ENCODE measurements around the gene SMYD1. TPM values are rescaled to one million over a fixed set of nuclear protein-coding genes. Genes with fewer than 3 reads are reported as not detected.

The SMYD1 gene
- total RNA-seq, 1 experiment from 2014 or later: not detected

- ChIA-PET CTCF (no interaction called here), POLR2A (no interaction called here), RAD21 (ENCODE audit: low non-redundant PET in 1 of 2, low total read pairs in 2 of 2, uncharacterized antibody in 2 of 2, unreplicated experiment in 2 of 2) (no interaction called here)
- ATAC-seq (no peak), DNase-seq (ENCODE audit: low read depth, low spot score) (no peak)
- H3K9me2 ChIP-seq (ENCODE audit: insufficient read depth): no peaks in the 10 kb centered on the region
- TF ChIP-seq EGR1 (IDR thresholded peaks at IDR 0.05; ENCODE audit: low read depth) (no peak), RAD21 (IDR thresholded peaks at IDR 0.05; ENCODE audit: low read depth) (no peak), EZH2phosphoT487 (IDR thresholded peaks at IDR 0.05; ENCODE audit: borderline replicate concordance) (no peak), SRF (IDR thresholded peaks at IDR 0.05; ENCODE audit: low read depth) (no peak), YY1 (IDR thresholded peaks at IDR 0.05; ENCODE audit: extremely low read depth, insufficient replicate concordance, low read depth, low read length) (no peak), FOSL1 (IDR thresholded peaks at IDR 0.05; ENCODE audit: low read depth) (no peak), SIN3A (IDR thresholded peaks at IDR 0.05; ENCODE audit: low read depth) (no peak), ZNF274 (IDR thresholded peaks at IDR 0.05; ENCODE audit: low read depth, low read length) (no peak), EZH2 (IDR thresholded peaks at IDR 0.05) (no peak), TCF7L2 (IDR thresholded peaks at IDR 0.05; ENCODE audit: borderline replicate concordance, extremely low read depth, insufficient read depth, insufficient read length) (no peak), CBX3 (IDR thresholded peaks at IDR 0.05; ENCODE audit: low read depth) (no peak), JUND (IDR thresholded peaks at IDR 0.05) (no peak), ZFX (IDR thresholded peaks at IDR 0.05) (no peak), POLR2AphosphoS5 (IDR thresholded peaks at IDR 0.05; ENCODE audit: low read depth, low read length) (no peak)
- TF ChIP-seq, protein P1, sequence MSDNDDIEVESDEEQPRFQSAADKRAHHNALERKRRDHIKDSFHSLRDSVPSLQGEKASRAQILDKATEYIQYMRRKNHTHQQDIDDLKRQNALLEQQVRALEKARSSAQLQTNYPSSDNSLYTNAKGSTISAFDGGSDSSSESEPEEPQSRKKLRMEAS (IDR thresholded peaks at IDR 0.05): no peak
- TF ChIP-seq, protein P2, sequence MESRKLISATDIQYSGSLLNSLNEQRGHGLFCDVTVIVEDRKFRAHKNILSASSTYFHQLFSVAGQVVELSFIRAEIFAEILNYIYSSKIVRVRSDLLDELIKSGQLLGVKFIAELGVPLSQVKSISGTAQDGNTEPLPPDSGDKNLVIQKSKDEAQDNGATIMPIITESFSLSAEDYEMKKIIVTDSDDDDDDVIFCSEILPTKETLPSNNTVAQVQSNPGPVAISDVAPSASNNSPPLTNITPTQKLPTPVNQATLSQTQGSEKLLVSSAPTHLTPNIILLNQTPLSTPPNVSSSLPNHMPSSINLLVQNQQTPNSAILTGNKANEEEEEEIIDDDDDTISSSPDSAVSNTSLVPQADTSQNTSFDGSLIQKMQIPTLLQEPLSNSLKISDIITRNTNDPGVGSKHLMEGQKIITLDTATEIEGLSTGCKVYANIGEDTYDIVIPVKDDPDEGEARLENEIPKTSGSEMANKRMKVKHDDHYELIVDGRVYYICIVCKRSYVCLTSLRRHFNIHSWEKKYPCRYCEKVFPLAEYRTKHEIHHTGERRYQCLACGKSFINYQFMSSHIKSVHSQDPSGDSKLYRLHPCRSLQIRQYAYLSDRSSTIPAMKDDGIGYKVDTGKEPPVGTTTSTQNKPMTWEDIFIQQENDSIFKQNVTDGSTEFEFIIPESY (IDR thresholded peaks at IDR 0.05; ENCODE audit: extremely low read depth, insufficient replicate concordance, low read length): no peak
- H3K36me3 ChIP-seq (ENCODE audit: control insufficient read depth in 1 of 2, insufficient read depth in 2 of 2, low read length in 2 of 2): no peaks in the 10 kb centered on the region
- H3K79me2 ChIP-seq (ENCODE audit: insufficient read depth, low read length): no peaks in the 10 kb centered on the region
- no peaks in the 10 kb centered on the region for H3K9me3 ChIP-seq (ENCODE audit: control insufficient read depth in 1 of 2, insufficient read depth in 1 of 2, low read depth in 1 of 2, low read length in 2 of 2)
- intact Hi-C loops (cut with micrococcal nuclease): no loop called here
- H3K4me1 ChIP-seq (ENCODE audit: control insufficient read depth in 1 of 2, insufficient read depth in 2 of 2, low read length in 2 of 2): peaks cover 0 to 4% of the 10 kb centered on the region in 2 experiments; a peak in 1 of 4 replicates
- no peak overlapping the region for H3K9ac ChIP-seq (ENCODE audit: low read length)
- no peak overlapping the region for H2AFZ ChIP-seq (ENCODE audit: low read depth, low read length, poor library complexity, severe bottlenecking)
- H3K4me3 ChIP-seq (replicated peaks in 1 of 2; ENCODE audit: low read depth in 1 of 2, low read length in 2 of 2): no peak overlapping the region
- no peaks in the 10 kb centered on the region for H4K20me1 ChIP-seq (ENCODE audit: insufficient read depth)
- H3K27ac ChIP-seq (ENCODE audit: low read depth, low read length): no peak overlapping the region
- H3K4me2 ChIP-seq (ENCODE audit: low read length): no peak overlapping the region
- BruUV-seq (replicated peaks): no TSS peak
- H3K27me3 ChIP-seq (ENCODE audit: insufficient read depth, low read length): peaks cover 12% of the 10 kb centered on the region; the same call in 1 of the 2 replicates
These were observed 59.4 kb downstream of the SMYD1 start for GRCh38 chr2:88126772-88127637.

Measured in HCT116 (cell line).